HepG2 (cell line): ENCODE data around the gene TLCD3B. TPM values are rescaled to one million over a fixed set of nuclear protein-coding genes. Genes with fewer than 3 reads are reported as not detected.
A peak's percentile ranks its signal among the peaks of the same experiment; 100 is the strongest.

Experiments used
- ATAC-seq: fragments of 200-7000 bp; cut with Tn5 transposase; 3 replicates; pipeline ENCODE4 v1.9.1; 2020; ENCODE audit warnings: mild to moderate bottlenecking, moderate library complexity
- BruUV-seq: library from RNA; stranded (reverse); fragments of 400-500 nt; replicated peaks from 2 replicates; lab custom pipeline; 2021; lab: Mats Ljungman, UMichigan
- CTCF ChIA-PET: fragments of 300-600 bp; formaldehyde crosslinking; extraction: SDS; loops from one replicate; lab custom pipeline; 2021; ENCODE audit warnings: low total read pairs, inconsistent platforms, low intra/inter-chr PET ratio; lab: Yijun Ruan, JAX
- POLR2A ChIA-PET: fragments of 350-600 bp; sonication (Branson Sonifier 250); formaldehyde crosslinking; loops from one replicate; lab custom pipeline; 2020; ENCODE audit warnings: antibody characterized with exemption, inconsistent platforms; lab: Yijun Ruan, JAX
- DNase-seq: peaks from one replicate; pipeline ENCODE4 v3.0.0-alpha.2; 2015; ENCODE audit warnings: low spot score
- FAIRE-seq: peaks from 3 replicates; lab custom pipeline; 2011; peaks lifted over from hg19 to GRCh38; lab: Jason Lieb, UNC
- H2AFZ ChIP-seq: one replicate; pipeline ENCODE4 v1.6.1; 2011; ENCODE audit warnings: low read length, inconsistent platforms
- H3K27ac ChIP-seq: fragments of 300-600 bp; 3 replicates; pipeline ENCODE4 v1.8.0; 2011; ENCODE audit warnings: mixed run types, mild to moderate bottlenecking, mixed read lengths, low read length, inconsistent platforms; ENCODE audit not compliant: insufficient read depth; ENCODE audit errors: extremely low read length
- H3K27me3 ChIP-seq, 2 experiments: fragments of 200-600 bp in 1 of 2; 2 replicates in 1 of 2; 3 replicates in 1 of 2; pipeline versions ENCODE4 v1.6.0 to v1.8.0; 2011; ENCODE audit warnings: low read length in 2 of 2, mild to moderate bottlenecking in 2 of 2, moderate library complexity in 2 of 2, inconsistent platforms in 1 of 2; ENCODE audit not compliant: insufficient read depth in 2 of 2, control insufficient read depth in 1 of 2
- H3K36me3 ChIP-seq, 2 experiments: fragments of 200-600 bp in 1 of 2; replicated peaks in 1 of 2; 2 replicates in 1 of 2; 3 replicates in 1 of 2; pipeline versions ENCODE4 v1.5.1 to v1.8.0; 2011; ENCODE audit warnings: low read length in 2 of 2, inconsistent platforms in 1 of 2; ENCODE audit not compliant: insufficient read depth in 2 of 2, control insufficient read depth in 1 of 2
- H3K4me1 ChIP-seq: 2 replicates; pipeline ENCODE4 v1.5.1; 2012; ENCODE audit warnings: low read length, inconsistent platforms; ENCODE audit not compliant: insufficient read depth
- H3K4me2 ChIP-seq: 2 replicates; pipeline ENCODE4 v1.6.0; 2011; ENCODE audit warnings: low read depth, low read length, inconsistent platforms
- H3K4me3 ChIP-seq, 3 experiments: fragments of 200-600 bp in 1 of 3; sonication (generic), shearing (Covaris generic) in 1 of 3; replicated peaks in 1 of 3; 2 replicates each; pipeline ENCODE4 v1.5.1; 2011 to 2016; ENCODE audit warnings: low read length in 3 of 3, inconsistent platforms in 2 of 3, low read depth in 2 of 3, mild to moderate bottlenecking in 2 of 3, control low read depth in 1 of 3, mixed read lengths in 1 of 3; ENCODE audit not compliant: insufficient read depth in 1 of 3
- H3K79me2 ChIP-seq: one replicate; pipeline ENCODE4 v1.6.1; 2011; ENCODE audit warnings: low read length, inconsistent platforms; ENCODE audit not compliant: insufficient read depth
- H3K9ac ChIP-seq: 2 replicates; pipeline ENCODE4 v1.6.0; 2011; ENCODE audit warnings: mild to moderate bottlenecking, low read depth, low read length, inconsistent platforms; ENCODE audit not compliant: insufficient read depth
- H3K9me3 ChIP-seq: 2 replicates; pipeline ENCODE4 v1.5.1; 2012; ENCODE audit warnings: mild to moderate bottlenecking, low read length
- H4K20me1 ChIP-seq: 2 replicates; pipeline ENCODE4 v1.6.0; 2011; ENCODE audit warnings: inconsistent platforms, mild to moderate bottlenecking, low read length, moderate library complexity; ENCODE audit not compliant: insufficient read depth
- CBFB ChIP-seq: sonication (generic); formaldehyde crosslinking; IDR thresholded peaks from 2 replicates; pipeline ENCODE4 v1.4.0; 2020; ENCODE audit warnings: missing genetic modification reagents
- RBFOX2 ChIP-seq: fragments of 200-400 bp; formaldehyde crosslinking; IDR thresholded peaks from 2 replicates; pipeline ENCODE4 v1.6.1; 2017; ENCODE audit warnings: low read depth, mild to moderate bottlenecking, low read length
- SP4 ChIP-seq: sonication (generic); formaldehyde crosslinking; IDR thresholded peaks from 2 replicates; pipeline ENCODE4 v1.8.1; 2023; ENCODE audit warnings: mild to moderate bottlenecking, missing genetic modification reagents
- ZFP1 ChIP-seq: IDR thresholded peaks from 2 replicates; pipeline ENCODE4 v1.6.1; 2016
- ZKSCAN8 ChIP-seq: IDR thresholded peaks from 2 replicates; pipeline ENCODE4 v1.6.1; 2016; ENCODE audit warnings: borderline replicate concordance, missing genetic modification reagents, missing compliant biosample characterization
- ZNF230 ChIP-seq: sonication (generic); formaldehyde crosslinking; IDR thresholded peaks from 2 replicates; pipeline ENCODE4 v1.4.0; 2020; ENCODE audit warnings: mild to moderate bottlenecking, missing genetic modification reagents
- ZNF335 ChIP-seq: sonication (generic); formaldehyde crosslinking; IDR thresholded peaks from 2 replicates; pipeline ENCODE4 v1.4.0; 2020; ENCODE audit warnings: missing genetic modification reagents
- ZNF605 ChIP-seq: sonication (generic); formaldehyde crosslinking; IDR thresholded peaks from 2 replicates; pipeline ENCODE4 v1.8.0; 2022; ENCODE audit warnings: mild to moderate bottlenecking, missing genetic modification reagents
- ZNF629 ChIP-seq: sonication (generic); formaldehyde crosslinking; conservative IDR thresholded peaks from 2 replicates; pipeline ENCODE4 v1.5.0; 2020; ENCODE audit warnings: missing genetic modification reagents
- WGBS: methylation state at CpG from one replicate; pipeline ENCODE4 v1.1.6; 2017; ENCODE audit warnings: low lambda C conversion rate; 5-methylcytosine and 5-hydroxymethylcytosine counted together
- in situ Hi-C: cut with HindIII; loops from 2 replicates; pipeline ENCODE4 v1.10.0; 2017; ENCODE audit warnings: low pct_unique_long_range_greater_than_20kb; ENCODE audit not compliant: extremely low pct_ligation_motif_present
- intact Hi-C: fragments of 100-400 bp; cut with micrococcal nuclease; formaldehyde crosslinking; loops from one replicate; pipeline ENCODE4 v1.10.0; 2022; ENCODE audit not compliant: unreplicated experiment
- polyA plus RNA-seq, 8 experiments: library from polyadenylated mRNA; depleted of rRNA in 3 of 8; stranded (reverse) in 7 of 8; unstranded in 1 of 8; fragments of >200 nt; fragmentation: Illumina TruSeq in 4 of 8; extraction: Trizol in 4 of 8; gene quantifications; 2 replicates each; pipeline versions ENCODE4 v1.2.1 to v1.2.3, GENCODE V29; 2011 to 2016; ENCODE audit warnings: low read depth in 4 of 8, missing spikeins in 1 of 8, mixed read lengths in 1 of 8; ENCODE audit not compliant: insufficient read depth in 1 of 8
- total RNA-seq, 5 experiments: library from RNA; depleted of rRNA; stranded (reverse); fragments of >200 nt; fragmentation: Illumina TruSeq; extraction: Trizol; gene quantifications; 2 replicates each; pipeline ENCODE4 v1.2.3, GENCODE V29; 2016; ENCODE audit warnings: low read depth in 1 of 5
- TF ChIP-seq, protein P1 (sequence below): sonication (generic); formaldehyde crosslinking; IDR thresholded peaks from 2 replicates; pipeline ENCODE4 v1.8.0; 2022; ENCODE audit warnings: mild to moderate bottlenecking, missing genetic modification reagents, borderline replicate concordance
- TF ChIP-seq, protein P2 (sequence below): IDR thresholded peaks from 2 replicates; pipeline ENCODE4 v1.6.1; 2016; ENCODE audit warnings: missing compliant biosample characterization, missing genetic modification reagents, borderline replicate concordance
- TF ChIP-seq, protein P3 (sequence below): sonication (generic); formaldehyde crosslinking; IDR thresholded peaks from 2 replicates; pipeline ENCODE4 v1.4.0; 2020; ENCODE audit warnings: missing genetic modification reagents, borderline replicate concordance
- TF ChIP-seq, protein P4 (sequence below): sonication (generic); formaldehyde crosslinking; IDR thresholded peaks from 2 replicates; pipeline ENCODE4 v1.5.0; 2020; ENCODE audit warnings: mild to moderate bottlenecking, missing genetic modification reagents, borderline replicate concordance
- TF ChIP-seq, protein P5 (sequence below): IDR thresholded peaks from 2 replicates; pipeline ENCODE4 v1.6.1; 2016

The TLCD3B gene
- total and polyA plus RNA-seq, 2 of the 13 experiments (the other 11 are each of a cell fraction or from before 2014, with no cell fraction given) = not detected

DNA sequence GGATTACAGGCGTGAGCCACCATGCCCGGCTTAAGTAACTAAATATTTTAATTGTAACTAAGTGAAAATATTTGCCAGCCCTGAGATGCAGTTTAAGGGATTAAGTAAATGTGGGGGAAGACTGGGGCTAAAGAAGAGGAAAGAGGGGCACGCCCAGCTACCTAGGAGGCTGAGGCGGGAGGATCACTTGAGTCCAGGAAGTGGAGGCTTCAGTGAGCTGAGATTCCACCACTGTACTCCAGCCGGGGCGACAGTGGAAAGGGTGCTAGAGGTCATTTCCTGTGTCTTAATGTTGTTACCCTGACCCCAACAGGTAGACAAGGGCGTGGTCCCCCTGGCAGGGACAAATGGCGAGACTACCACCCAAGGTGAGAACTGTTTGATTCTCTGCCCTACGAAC is 37.3 kb upstream of the TLCD3B start (continued):
- TF ChIP-seq ZFP1 (CRISPR knock-in tag) = no peak
- no peak for TF ChIP-seq CBFB (CRISPR knock-in tag)
- TF ChIP-seq SP4 (CRISPR knock-in tag) = 0 out of 2 replicates have a peak, but pooled peaks have one; percentile 10
- TF ChIP-seq ZNF335 (CRISPR knock-in tag) = 0 out of 2 replicates have a peak, but pooled peaks have one; percentile 2
- TF ChIP-seq, protein P1, sequence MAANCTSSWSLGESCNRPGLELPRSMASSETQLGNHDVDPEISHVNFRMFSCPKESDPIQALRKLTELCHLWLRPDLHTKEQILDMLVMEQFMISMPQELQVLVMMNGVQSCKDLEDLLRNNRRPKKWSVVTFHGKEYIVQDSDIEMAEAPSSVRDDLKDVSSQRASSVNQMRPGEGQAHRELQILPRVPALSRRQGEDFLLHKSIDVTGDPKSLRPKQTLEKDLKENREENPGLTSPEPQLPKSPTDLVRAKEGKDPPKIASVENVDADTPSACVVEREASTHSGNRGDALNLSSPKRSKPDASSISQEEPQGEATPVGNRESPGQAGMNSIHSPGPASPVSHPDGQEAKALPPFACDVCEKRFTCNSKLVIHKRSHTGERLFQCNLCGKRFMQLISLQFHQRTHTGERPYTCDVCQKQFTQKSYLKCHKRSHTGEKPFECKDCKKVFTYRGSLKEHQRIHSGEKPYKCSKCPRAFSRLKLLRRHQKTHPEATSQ (CRISPR knock-in tag) = no peak
- TF ChIP-seq, protein P2, sequence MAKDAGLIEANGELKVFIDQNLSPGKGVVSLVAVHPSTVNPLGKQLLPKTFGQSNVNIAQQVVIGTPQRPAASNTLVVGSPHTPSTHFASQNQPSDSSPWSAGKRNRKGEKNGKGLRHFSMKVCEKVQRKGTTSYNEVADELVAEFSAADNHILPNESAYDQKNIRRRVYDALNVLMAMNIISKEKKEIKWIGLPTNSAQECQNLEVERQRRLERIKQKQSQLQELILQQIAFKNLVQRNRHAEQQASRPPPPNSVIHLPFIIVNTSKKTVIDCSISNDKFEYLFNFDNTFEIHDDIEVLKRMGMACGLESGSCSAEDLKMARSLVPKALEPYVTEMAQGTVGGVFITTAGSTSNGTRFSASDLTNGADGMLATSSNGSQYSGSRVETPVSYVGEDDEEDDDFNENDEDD (CRISPR knock-in tag) = no peak

DNA sequence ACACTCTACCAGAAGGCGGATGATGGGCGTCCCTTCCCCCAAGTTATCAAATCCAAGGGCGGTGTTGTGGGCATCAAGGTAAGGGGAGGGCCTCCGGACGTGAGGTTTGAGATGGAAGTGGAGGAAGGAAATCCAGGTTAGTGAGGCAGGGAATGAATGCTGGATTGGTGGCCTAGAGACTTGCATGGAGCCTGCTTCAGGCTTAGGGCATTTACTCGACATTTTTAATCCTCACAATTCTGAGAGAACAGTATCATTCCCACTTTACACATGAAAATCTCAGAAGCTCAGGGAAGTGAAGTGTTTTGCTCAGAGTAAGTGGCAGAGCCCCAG is 36.5 kb upstream of the TLCD3B start:
- H3K27me3 ChIP-seq = peaks cover 0 to 2% of the 10 kb centered on the region in 2 experiments; a peak in 1 of 5 replicates
- POLR2A ChIA-PET = interaction anchor here (3.4 to 9.1 kb wide), 2 partner anchors 8 to 23 kb away, joined by 100 to 120 read pairs; partner anchors contain the start of genes PPP4C and TBX6
- peaks cover 59% of the 10 kb centered on the region for H3K79me2 ChIP-seq
- H3K36me3 ChIP-seq = peaks cover 35 to 57% of the 10 kb centered on the region in 2 experiments
- peak overlapping the region; percentile 90 for H3K9ac ChIP-seq
- H3K4me2 ChIP-seq = peak overlapping the region; percentile 99
- H4K20me1 ChIP-seq = peaks cover 68% of the 10 kb centered on the region
- 85% methylated on average over 6 of the region's 6 CpGs for WGBS
- H2AFZ ChIP-seq = no peak overlapping the region
- no peak for FAIRE-seq
- ATAC-seq = no peak
- H3K27ac ChIP-seq = no peak overlapping the region
- peaks cover 66% of the 10 kb centered on the region for H3K4me1 ChIP-seq
- H3K4me3 ChIP-seq = peak overlapping the region; percentile 92 to 100 (median 95)
- CTCF ChIA-PET = no interaction called here
- in situ Hi-C loops = no loop called here
- no peak for DNase-seq
- intact Hi-C loops = loop anchor here (5.0 kb wide), 1 partner anchor 680 kb away; the partner anchor contains the start of gene PHKG2
- BruUV-seq = no TSS peak
- no peaks in the 10 kb centered on the region for H3K9me3 ChIP-seq
- TF ChIP-seq ZNF629 (CRISPR knock-in tag) (no peak), RBFOX2 (peak; percentile 66), ZKSCAN8 (CRISPR knock-in tag) (no peak), ZNF605 (CRISPR knock-in tag) (0 out of 2 replicates have a peak, but pooled peaks have one; percentile 39), ZNF230 (CRISPR knock-in tag) (0 out of 2 replicates have a peak, but pooled peaks have one; percentile 28)
- TF ChIP-seq, protein P3, sequence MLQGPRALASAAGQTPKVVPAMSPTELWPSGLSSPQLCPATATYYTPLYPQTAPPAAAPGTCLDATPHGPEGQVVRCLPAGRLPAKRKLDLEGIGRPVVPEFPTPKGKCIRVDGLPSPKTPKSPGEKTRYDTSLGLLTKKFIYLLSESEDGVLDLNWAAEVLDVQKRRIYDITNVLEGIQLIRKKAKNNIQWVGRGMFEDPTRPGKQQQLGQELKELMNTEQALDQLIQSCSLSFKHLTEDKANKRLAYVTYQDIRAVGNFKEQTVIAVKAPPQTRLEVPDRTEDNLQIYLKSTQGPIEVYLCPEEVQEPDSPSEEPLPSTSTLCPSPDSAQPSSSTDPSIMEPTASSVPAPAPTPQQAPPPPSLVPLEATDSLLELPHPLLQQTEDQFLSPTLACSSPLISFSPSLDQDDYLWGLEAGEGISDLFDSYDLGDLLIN = no peak
- TF ChIP-seq, protein P4, sequence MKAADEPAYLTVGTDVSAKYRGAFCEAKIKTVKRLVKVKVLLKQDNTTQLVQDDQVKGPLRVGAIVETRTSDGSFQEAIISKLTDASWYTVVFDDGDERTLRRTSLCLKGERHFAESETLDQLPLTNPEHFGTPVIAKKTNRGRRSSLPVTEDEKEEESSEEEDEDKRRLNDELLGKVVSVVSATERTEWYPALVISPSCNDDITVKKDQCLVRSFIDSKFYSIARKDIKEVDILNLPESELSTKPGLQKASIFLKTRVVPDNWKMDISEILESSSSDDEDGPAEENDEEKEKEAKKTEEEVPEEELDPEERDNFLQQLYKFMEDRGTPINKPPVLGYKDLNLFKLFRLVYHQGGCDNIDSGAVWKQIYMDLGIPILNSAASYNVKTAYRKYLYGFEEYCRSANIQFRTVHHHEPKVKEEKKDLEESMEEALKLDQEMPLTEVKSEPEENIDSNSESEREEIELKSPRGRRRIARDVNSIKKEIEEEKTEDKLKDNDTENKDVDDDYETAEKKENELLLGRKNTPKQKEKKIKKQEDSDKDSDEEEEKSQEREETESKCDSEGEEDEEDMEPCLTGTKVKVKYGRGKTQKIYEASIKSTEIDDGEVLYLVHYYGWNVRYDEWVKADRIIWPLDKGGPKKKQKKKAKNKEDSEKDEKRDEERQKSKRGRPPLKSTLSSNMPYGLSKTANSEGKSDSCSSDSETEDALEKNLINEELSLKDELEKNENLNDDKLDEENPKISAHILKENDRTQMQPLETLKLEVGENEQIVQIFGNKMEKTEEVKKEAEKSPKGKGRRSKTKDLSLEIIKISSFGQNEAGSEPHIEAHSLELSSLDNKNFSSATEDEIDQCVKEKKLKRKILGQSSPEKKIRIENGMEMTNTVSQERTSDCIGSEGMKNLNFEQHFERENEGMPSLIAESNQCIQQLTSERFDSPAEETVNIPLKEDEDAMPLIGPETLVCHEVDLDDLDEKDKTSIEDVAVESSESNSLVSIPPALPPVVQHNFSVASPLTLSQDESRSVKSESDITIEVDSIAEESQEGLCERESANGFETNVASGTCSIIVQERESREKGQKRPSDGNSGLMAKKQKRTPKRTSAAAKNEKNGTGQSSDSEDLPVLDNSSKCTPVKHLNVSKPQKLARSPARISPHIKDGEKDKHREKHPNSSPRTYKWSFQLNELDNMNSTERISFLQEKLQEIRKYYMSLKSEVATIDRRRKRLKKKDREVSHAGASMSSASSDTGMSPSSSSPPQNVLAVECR (CRISPR knock-in tag) = no peak; the same call in 1 of the 2 replicates
- TF ChIP-seq, protein P5, sequence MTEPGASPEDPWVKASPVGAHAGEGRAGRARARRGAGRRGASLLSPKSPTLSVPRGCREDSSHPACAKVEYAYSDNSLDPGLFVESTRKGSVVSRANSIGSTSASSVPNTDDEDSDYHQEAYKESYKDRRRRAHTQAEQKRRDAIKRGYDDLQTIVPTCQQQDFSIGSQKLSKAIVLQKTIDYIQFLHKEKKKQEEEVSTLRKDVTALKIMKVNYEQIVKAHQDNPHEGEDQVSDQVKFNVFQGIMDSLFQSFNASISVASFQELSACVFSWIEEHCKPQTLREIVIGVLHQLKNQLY (CRISPR knock-in tag) = no peak
